D341Med (cell line): ENCODE results near the gene GCN1.
"Not testable (repeated sequence)": the region's sequence is repeated elsewhere in the genome, so short reads cannot be mapped to it uniquely, and the experiment has no call there.

ENCODE experiments used
- DNase-seq: peaks from one replicate; pipeline ENCODE4 v3.0.0; 2012; ENCODE audit warnings: low spot score

GCN1 gene, protein sequence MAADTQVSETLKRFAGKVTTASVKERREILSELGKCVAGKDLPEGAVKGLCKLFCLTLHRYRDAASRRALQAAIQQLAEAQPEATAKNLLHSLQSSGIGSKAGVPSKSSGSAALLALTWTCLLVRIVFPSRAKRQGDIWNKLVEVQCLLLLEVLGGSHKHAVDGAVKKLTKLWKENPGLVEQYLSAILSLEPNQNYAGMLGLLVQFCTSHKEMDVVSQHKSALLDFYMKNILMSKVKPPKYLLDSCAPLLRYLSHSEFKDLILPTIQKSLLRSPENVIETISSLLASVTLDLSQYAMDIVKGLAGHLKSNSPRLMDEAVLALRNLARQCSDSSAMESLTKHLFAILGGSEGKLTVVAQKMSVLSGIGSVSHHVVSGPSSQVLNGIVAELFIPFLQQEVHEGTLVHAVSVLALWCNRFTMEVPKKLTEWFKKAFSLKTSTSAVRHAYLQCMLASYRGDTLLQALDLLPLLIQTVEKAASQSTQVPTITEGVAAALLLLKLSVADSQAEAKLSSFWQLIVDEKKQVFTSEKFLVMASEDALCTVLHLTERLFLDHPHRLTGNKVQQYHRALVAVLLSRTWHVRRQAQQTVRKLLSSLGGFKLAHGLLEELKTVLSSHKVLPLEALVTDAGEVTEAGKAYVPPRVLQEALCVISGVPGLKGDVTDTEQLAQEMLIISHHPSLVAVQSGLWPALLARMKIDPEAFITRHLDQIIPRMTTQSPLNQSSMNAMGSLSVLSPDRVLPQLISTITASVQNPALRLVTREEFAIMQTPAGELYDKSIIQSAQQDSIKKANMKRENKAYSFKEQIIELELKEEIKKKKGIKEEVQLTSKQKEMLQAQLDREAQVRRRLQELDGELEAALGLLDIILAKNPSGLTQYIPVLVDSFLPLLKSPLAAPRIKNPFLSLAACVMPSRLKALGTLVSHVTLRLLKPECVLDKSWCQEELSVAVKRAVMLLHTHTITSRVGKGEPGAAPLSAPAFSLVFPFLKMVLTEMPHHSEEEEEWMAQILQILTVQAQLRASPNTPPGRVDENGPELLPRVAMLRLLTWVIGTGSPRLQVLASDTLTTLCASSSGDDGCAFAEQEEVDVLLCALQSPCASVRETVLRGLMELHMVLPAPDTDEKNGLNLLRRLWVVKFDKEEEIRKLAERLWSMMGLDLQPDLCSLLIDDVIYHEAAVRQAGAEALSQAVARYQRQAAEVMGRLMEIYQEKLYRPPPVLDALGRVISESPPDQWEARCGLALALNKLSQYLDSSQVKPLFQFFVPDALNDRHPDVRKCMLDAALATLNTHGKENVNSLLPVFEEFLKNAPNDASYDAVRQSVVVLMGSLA (N-terminal part only)

GRCh38 chr12:120194534-120195395, at the start of gene GCN1:
TSS of gene GCN1 (minus strand) at chr12:120194715. CDS start at chr12:120194697, 18 bp downstream.
- peak; percentile 94 for DNase-seq

DNA sequence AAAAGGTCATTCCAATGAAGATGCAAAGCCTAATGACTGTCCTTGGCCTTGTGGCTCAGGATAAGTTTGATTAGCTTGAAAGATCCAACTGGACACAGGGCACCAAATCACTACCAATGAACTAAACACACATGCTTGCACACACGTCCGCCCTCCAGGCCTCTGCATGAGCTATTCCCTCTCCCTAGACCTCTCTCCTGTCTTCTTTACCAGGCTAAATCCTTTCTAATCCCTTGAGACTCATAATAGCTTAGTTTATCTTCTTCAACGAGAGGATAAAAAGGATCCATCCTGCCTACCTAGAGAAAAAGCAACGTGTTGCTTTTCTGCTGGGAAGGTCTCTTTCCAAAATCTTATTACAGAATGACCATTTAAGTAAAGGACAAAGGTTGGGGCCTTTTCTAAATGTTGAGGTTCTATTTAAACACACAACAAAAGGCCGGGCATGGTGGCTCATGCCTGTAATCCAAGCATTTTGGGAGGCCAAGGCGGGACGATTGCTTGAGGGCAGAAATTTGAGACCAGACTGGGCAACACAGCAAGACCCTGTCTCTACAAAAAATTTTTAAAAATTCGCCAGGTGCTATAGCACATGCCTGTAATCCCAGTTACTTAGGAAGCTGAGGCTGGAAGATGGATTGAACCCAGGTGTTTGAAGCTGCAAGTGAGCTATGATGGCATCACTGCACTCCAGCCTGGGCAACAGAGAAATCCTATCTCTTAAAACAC, 48.6 kb upstream of the GCN1 start:
- DNase-seq = peak; percentile 68

DNA sequence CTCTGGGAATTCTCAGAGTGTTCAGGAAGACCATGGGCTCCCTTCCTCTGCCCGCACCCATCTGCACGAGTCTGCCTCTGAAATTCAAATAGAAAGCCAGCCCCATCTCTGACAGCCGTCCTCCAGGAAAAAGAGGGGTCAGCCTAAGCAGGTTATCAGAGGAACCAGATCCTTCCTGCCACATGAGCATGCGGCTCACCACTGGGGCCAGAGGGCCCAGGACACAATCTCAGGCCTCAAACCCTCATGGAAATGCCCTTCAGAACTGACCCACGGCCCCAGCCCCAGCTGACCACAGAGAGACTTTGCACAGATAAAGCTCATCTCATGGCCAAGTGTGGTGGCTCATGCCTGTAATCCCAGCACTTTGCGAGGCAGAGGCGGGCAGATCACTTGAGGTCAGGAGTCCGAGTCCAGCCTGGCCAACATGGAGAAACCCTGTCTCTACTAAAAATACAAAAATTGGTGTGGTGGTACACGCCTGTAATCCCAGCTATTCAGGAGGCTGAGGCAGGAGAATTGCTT, 47.8 kb upstream of the GCN1 start:
- no peak for DNase-seq

DNA sequence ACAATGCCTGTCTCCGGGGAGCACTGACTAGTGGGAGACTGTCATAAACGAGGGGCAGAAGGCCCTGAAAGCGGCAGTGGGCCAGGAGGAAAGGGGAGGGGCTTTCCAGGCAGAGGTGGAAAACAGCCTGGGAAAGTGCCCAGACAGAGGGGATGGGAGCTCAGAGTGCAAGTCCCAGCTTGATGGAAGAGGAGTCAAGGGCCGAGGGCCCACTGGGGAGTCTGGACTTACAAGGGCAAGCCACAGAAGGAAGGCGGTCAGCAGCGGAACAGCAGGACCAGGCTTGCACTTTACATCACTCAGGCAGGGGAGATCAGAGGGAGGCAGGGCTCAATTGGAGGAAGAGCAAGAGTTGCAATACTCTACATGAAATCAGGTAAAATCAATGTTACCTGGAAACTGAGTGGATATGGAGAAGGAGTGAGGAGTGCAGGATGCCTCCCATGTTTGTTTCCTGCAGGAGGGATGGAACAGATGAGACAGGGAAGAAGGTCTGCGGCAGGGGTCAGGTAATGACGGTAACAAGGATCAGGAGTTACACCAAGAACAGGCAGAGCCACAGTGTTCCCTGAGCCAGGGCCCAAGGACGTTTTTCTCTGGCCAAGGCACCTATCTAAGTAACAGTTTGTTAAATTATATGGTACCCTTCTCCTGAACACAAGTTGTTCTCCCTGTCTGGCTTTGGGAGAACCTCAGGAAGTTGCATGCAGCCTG, 47.2 kb upstream of the GCN1 start:
- no peak for DNase-seq

GRCh38 chr12:120240495-120240833, 45.9 kb upstream of the GCN1 start:
- DNase-seq = no peak

DNA sequence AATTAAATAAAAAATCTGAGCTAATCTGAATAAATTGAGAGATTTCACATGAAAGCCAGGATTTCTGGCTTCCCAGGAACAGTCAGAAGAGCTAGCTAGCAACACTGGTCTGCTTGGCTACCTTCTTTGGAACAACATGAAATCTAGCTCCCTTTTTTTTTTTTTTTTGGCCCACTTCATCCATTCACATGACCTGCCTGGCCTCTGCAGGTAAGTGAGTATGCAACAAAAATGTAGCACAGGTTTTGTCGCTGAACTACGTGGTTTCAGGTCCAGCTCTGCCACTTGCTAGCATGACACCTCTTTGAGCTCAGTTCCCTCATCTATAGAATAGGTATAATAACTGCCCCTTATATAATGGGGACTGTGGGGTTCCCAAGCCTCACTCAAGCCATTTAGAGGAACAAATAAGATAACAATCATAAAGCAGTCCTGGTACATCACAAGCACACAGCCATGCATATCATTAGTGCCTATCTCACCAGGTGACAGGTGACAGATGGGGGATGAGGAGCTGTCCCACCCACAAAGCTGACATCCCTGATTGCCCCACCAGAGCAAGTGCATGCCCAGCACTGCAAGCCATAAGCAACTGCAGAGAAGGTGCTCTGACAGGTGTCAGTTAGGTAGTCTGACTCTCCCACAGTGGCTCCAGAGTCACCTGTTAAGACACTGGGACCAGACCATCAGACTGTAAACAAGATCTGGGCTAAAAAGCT, 45.4 kb upstream of the GCN1 start:
- no peak for DNase-seq

DNA sequence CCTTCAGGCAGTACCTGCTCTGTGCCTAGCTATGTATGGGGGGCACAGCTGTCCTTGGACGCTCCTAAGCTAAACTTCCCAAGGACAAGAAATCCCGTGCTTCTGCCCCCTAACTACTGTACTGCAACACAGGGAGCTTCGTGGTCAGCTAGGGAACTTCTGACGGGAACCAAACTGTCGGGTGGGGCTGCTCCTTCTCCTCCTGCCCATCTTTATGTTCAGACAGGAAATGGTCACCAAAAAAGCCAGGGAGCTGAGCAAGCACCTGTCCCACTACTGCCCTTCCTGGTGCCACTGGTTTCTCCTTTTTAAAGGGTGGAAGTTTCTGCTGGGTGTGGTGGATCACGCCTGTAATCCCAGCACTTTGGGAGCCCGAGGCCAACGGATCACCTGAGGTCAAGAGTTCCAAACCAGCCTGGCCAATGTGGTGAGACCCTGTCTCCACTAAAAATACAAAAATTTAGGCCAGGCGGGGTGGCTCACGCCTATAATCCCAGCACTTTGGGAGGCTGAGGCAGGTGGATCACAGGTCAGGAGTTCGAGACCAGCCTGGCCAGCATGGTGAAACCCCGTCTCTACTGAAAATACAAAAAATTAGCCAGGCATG, 44.4 kb upstream of the GCN1 start:
- DNase-seq = no peak

- no peak for DNase-seq
These were observed 43.7 kb upstream of the GCN1 start for GRCh38 chr12:120238217-120238616.

DNA sequence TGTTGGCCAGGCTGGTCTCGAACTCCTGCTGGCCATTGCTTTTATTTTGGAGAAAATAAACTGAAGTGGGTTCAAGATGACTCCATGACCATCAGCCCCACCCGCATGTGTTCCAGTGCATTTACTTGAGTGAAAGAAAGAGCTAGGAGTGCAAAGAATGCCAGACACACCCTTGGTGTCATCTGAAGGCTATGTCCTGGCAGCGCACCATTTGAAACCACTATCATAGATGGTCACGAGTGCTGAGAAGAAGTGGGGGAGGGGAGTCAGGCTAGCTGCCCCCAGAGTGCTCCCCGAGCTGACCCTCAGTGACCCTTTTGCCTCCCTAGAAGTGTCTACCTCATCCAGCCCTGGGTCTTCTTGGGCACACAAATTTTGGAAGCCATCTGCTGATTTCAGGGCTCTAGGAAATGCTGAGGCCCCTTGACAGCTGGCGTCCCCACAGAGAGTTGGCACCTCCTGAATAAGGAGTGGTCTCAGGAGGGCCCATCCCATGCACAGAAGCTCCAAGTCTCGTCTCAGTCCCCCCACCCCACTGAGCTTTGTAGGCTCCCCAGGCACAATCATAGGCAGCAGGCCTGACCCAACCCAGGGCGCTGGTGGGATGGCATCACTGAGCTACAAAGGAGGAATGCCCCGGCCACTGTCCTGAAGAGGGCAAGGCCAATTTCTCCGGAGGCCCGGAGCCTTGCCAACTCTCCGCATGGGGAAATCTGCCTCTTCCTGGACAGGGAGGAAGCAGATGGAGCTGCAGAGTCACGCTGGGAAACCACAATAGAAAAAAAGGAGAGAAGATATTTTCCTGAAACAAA, 43.1 kb upstream of the GCN1 start:
- no peak for DNase-seq

- not testable (repeated sequence) for DNase-seq
These were observed 42.3 kb upstream of the GCN1 start for GRCh38 chr12:120236809-120237208.

DNA sequence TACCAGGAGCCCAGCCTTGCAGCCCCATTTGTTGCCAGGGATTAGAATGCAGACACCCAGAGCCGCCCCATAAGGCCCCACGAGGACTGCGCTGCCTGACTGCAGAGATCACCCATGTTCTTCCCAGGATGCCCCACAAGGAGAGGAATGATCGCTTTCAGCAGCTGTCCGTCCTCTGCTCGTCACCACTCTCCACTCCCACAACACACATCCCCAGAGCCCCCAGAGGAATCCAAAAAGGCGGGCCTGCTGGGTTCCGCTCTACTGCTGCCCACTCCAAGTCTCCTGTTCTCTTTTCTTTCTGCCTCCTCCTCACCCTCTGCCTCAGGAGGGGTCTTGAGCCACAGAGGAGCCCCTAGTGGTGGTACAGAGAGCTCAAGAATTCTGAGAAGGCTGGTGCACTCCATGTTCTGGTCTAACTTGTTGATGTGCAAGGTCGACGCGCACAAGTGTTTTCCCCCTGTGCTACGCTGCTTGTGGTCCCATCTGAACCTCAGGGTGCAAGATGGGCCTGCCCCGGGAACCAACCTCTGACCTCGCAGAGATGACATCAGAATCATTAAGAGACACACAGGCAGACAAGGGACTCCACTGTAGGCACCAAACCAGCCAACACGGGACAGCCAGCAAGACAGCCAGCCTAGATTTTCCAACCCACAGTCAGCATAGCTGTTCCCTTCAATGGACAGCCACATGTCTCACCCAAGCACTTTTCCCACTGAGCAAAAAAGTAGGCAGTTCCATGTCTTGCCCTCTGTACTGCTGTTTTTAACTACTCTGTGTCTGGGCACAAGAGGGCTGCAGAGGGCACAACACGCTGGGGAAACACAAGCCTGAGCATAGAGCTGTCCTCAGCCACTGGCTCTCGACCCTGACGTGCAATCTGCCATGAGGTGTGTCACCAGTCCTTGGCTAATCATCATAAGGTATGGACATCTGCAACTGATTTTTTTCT, 41.1 kb upstream of the GCN1 start:
- no peak for DNase-seq

DNA sequence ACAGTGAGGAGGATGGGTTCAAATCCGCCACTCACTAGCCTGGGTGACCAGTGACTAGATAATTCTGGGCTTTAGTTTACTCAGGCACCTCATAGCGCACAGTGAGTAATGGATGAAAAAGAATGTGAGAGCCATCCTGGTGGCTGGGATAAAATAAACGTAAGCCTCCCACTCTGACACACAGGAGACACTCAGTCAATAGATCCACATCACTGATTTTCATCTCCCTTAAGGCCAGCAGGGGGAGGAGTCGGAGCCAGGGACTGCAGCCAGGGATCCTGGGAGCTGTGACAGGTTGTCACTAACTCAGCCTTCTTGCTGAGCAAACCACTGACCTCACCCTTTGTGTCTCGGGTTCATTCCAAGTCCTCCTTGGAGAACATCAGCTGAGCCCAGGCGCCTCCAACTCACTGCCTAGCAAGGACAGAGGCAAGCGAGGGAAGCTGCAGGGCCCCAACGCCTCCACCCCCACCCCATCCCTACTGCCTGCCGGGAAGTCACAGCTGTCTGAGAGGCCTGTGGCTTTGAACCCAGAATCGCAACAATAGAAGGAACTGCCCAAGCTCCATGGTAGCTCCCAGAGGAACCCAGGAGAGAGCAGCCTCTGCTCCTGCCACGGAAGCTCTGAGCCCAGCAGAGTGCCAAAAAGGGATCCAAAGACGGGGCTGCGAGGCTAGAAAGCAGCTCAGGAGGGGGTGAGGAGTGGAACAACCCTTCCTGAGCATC, 40.3 kb upstream of the GCN1 start:
- peak; percentile 78 for DNase-seq

DNA sequence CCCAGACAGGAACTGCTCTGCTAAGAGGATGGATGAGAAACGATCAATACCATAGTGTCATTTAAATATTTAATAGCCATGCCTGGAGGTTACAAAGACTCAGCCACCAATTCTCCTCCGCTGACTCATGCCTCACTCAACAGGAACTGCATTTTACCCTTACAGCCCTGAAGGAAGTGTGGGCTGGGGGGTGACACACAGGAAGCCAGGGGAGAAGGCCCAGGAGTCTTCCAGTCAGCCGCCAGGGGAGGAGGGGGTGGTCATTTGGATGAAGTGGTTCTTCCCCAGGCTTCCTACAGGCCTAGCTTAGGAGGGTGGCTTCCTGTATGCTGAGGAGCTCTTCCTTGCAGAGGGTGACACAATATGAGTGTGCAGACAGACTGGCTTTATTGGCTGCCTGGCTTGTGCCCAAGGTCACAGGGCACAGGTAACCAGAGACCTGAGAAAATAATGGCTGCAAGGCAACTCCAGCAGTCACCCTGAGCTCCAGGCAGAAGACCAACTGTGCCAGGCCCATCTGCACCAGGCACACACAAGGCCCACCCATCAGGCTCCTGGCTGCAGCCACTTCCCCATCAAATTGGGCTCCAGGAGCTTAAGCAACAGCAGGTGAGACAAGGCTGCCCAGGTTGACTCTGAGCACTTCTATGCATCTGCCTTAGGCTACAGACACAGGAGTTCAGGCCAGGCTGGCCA, 36.9 kb upstream of the GCN1 start:
- DNase-seq = no peak

DNA sequence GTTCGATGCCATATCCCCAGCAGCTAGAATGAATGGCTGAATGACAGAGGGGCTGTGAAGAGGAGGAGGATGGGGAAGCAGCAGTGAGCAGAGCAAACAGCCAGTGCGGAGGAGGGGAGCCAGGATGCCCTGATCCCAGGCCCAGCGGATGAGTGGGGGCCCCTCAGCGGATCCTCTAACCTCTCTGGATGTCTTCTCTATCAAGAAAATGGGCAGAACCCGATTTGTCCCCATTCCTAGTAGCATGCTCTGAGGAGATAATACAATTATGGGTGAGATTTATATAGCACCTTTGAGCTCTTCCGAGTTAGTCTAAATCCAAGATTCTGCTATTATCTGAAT, 36.4 kb upstream of the GCN1 start:
- DNase-seq = no peak

GRCh38 chr12:120230326-120230973, 35.9 kb upstream of the GCN1 start:
- DNase-seq = no peak
